ENCODE results near the gene NRM. TPM values are rescaled to one million over a fixed set of nuclear protein-coding genes. Genes with fewer than 3 reads are reported as not detected.
A peak's percentile ranks its signal among the peaks of the same experiment; 100 is the strongest.

Gene NRM
- total and polyA plus RNA-seq, 2 of the 13 experiments (the other 11 are each of a cell fraction or from before 2014, with no cell fraction given) = 12.5 to 16.0 TPM

DNA sequence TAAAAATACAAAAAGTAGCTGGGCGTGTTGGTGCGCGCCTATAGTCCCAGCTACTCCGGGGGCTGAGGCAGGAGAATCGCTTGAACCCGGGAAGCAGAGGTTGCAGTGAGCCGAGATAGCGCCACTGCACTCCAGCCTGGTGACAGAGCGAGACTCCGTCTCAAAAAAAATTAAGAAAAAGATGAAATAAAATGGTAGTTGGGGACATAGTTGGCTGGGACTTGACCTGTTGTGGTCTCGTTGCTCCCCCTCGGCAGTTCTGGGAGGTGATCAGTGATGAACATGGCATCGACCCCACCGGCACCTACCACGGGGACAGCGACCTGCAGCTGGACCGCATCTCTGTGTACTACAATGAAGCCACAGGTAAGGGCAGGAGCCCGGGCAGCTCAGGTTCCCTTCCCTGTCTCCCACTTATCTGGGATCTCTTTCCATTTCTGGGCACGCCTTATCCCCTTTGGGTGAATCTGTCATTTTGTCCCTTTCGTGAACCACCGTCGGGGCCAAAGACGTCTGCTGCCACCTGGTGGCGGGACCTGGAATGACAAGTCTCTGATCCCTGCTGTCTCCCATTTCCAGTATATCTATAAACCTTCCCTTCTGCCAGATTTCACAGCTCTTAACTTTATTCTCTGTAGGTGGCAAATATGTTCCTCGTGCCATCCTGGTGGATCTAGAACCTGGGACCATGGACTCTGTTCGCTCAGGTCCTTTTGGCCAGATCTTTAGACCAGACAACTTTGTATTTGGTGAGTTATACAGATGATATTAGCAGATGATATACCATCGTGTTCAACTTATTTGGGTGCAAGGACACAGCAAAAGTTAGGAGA lies 31.7 kb upstream of the NRM start (continued):
- TF ChIP-seq ELF3 (CRISPR knock-in tag; IDR thresholded peaks at IDR 0.05) (peak; percentile 48; the same call in 1 of the 2 replicates), PAF1 (CRISPR knock-in tag; IDR thresholded peaks at IDR 0.05) (0 out of 2 replicates have a peak, but pooled peaks have one; percentile 81), NR2F2 (IDR thresholded peaks at IDR 0.05; ENCODE audit: borderline replicate concordance, low read depth) (no peak), NFYC (CRISPR knock-in tag; IDR thresholded peaks at IDR 0.05) (no peak), MTA1 (CRISPR knock-in tag; IDR thresholded peaks at IDR 0.05; ENCODE audit: borderline replicate concordance) (peak; percentile 15; the same call in 1 of the 2 replicates), SP1 (IDR thresholded peaks at IDR 0.05) (no peak), SP1 (CRISPR knock-in tag; IDR thresholded peaks at IDR 0.05) (peak; percentile 57; the same call in 1 of the 2 replicates), IRX3 (CRISPR knock-in tag; IDR thresholded peaks at IDR 0.05; ENCODE audit: borderline replicate concordance, low read depth) (no peak), TBL1XR1 (IDR thresholded peaks at IDR 0.05; ENCODE audit: borderline replicate concordance, low read length, partially characterized antibody) (peak; percentile 64), NFIC (IDR thresholded peaks at IDR 0.05; ENCODE audit: low read length) (peak; percentile 29; the same call in 1 of the 2 replicates), SOX6 (IDR thresholded peaks at IDR 0.05) (no peak), SOX6 (CRISPR knock-in tag; IDR thresholded peaks at IDR 0.05) (0 out of 2 replicates have a peak, but pooled peaks have one; percentile 32), SKIL (CRISPR knock-in tag; IDR thresholded peaks at IDR 0.05; ENCODE audit: borderline replicate concordance) (0 out of 2 replicates have a peak, but pooled peaks have one; percentile 30), MLLT10 (CRISPR knock-in tag; IDR thresholded peaks at IDR 0.05) (no peak), TGIF2 (CRISPR knock-in tag; IDR thresholded peaks at IDR 0.05) (peak; percentile 90), ZIK1 (CRISPR knock-in tag; IDR thresholded peaks at IDR 0.05; ENCODE audit: borderline replicate concordance, low read depth) (0 out of 2 replicates have a peak, but pooled peaks have one; percentile 33), ZNF562 (CRISPR knock-in tag; IDR thresholded peaks at IDR 0.05; ENCODE audit: borderline replicate concordance) (no peak), GABPA (IDR thresholded peaks at IDR 0.05; ENCODE audit: low read depth, low read length) (no peak), GABPA (CRISPR knock-in tag; IDR thresholded peaks at IDR 0.05; ENCODE audit: low read depth) (peak; percentile 28; the same call in 1 of the 2 replicates), THAP8 (CRISPR knock-in tag; IDR thresholded peaks at IDR 0.05; ENCODE audit: borderline replicate concordance) (no peak), TSC22D2 (CRISPR knock-in tag; IDR thresholded peaks at IDR 0.05; ENCODE audit: borderline replicate concordance) (no peak), RELA (CRISPR knock-in tag; IDR thresholded peaks at IDR 0.05) (no peak), HMG20A (CRISPR knock-in tag; IDR thresholded peaks at IDR 0.05; ENCODE audit: borderline replicate concordance) (0 out of 2 replicates have a peak, but pooled peaks have one; percentile 18), ZSCAN9 (CRISPR knock-in tag; IDR thresholded peaks at IDR 0.05; ENCODE audit: borderline replicate concordance) (no peak), ZNF790 (CRISPR knock-in tag; IDR thresholded peaks at IDR 0.05; ENCODE audit: borderline replicate concordance) (no peak), ZNF280D (CRISPR knock-in tag; IDR thresholded peaks at IDR 0.05) (no peak)

Measured in HepG2 (cell line).